ENCODE measurements around the gene CLIC1. TPM values are rescaled to one million over a fixed set of nuclear protein-coding genes. Genes with fewer than 3 reads are reported as not detected.

CLIC1 gene
- total and polyA plus RNA-seq, 12 donors: 109 to 426 (median 217) TPM

DNA sequence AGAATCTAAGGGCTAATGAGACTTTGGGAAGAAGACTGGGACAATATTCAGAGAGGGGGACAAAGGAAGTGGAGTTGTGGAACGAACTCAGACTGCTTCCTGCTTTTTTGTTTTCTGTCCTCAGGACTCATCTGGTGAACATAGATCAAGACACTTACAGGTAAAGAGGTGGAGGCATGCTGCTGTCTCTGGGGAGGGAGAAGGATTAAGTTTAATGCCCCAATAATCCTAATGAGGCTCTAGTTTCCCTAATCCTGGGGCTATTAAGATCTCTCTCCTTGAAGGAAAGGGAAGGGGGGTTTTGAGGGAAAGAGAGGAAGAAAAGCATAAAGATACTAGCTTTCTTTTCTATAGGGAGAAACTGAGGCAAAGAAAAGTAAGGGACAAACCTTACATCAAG, 8.1 kb upstream of the CLIC1 start:
- Histone ChIP-seq H3K4me3 (no peak overlapping the region), H3K36me3 (replicated peaks in 1 of 2) (no peaks in the 10 kb centered on the region), H3K9me3 (replicated peaks in 1 of 3) (no peaks in the 10 kb centered on the region), H3K4me1 (replicated peaks in 1 of 2) (peaks cover 6 to 12% of the 10 kb centered on the region in 2 donors), H3K27ac (no peak overlapping the region), H3K27me3 (no peaks in the 10 kb centered on the region)
- intact Hi-C loops (cut with DNase I): no loop called here
- no peak for TF ChIP-seq POLR2A (IDR thresholded peaks at IDR 0.05)
- TF ChIP-seq, protein P1, sequence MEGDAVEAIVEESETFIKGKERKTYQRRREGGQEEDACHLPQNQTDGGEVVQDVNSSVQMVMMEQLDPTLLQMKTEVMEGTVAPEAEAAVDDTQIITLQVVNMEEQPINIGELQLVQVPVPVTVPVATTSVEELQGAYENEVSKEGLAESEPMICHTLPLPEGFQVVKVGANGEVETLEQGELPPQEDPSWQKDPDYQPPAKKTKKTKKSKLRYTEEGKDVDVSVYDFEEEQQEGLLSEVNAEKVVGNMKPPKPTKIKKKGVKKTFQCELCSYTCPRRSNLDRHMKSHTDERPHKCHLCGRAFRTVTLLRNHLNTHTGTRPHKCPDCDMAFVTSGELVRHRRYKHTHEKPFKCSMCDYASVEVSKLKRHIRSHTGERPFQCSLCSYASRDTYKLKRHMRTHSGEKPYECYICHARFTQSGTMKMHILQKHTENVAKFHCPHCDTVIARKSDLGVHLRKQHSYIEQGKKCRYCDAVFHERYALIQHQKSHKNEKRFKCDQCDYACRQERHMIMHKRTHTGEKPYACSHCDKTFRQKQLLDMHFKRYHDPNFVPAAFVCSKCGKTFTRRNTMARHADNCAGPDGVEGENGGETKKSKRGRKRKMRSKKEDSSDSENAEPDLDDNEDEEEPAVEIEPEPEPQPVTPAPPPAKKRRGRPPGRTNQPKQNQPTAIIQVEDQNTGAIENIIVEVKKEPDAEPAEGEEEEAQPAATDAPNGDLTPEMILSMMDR (IDR thresholded peaks at IDR 0.05): no peak
- 53 to 92% (median 72%) methylated on average over 1 of the region's 1 CpG for WGBS, 4 donors
- DNase-seq: no peak

DNA sequence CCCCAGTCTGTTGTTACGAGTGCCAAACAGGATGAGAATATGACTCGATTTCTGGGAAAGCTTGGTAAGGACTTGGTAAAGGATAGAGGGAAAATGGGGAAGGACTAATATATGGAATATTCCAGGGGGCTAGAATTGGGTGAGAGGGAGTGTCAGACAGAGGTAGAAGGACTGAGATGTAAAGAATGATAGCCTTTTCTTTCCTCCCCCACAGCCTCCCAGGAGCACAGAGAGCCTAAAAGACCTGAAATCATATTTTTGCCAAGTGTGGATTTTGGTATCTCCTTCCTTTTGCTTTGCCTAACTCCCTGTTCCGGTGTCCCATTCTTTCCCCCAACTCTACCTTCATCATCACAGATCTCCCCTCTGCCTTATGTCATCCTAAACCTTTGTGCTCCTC, 6.6 kb upstream of the CLIC1 start:
- H3K36me3 ChIP-seq (replicated peaks in 1 of 2): no peaks in the 10 kb centered on the region
- TF ChIP-seq POLR2A (IDR thresholded peaks at IDR 0.05): no peak
- TF ChIP-seq, protein P1 (IDR thresholded peaks at IDR 0.05): no peak
- H3K27me3 ChIP-seq: no peaks in the 10 kb centered on the region
- intact Hi-C loops (cut with DNase I): no loop called here
- H3K9me3 ChIP-seq (replicated peaks in 1 of 3): no peaks in the 10 kb centered on the region
- DNase-seq: no peak
- peaks cover 10 to 24% of the 10 kb centered on the region in 2 donors for H3K4me1 ChIP-seq (replicated peaks in 1 of 2)
- no peak overlapping the region for H3K27ac ChIP-seq
- H3K4me3 ChIP-seq: no peak overlapping the region
- WGBS, 4 donors: 91 to 95% (median 94%) methylated on average over 3 of the region's 3 CpGs

DNA sequence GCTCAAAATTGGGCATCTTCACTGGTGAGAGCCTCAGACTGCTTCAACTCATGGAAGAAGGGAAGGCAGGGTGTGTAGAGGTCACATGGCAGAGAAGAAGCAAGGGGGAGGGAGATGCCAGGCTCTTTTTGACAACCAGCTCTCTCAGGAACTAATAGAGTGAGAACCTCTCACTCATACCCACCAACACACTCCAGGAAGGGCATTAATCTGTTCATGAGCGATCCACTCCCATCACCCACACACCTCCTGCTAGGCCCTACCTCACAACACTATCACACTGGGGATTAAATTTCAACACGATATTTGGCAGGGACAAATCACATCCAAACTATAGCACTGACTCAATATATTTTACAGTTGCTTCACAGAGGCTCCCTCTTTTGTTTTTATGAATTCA, 5.5 kb upstream of the CLIC1 start:
- 89 to 96% (median 91%) methylated on average over 2 of the region's 2 CpGs for WGBS, 4 donors
- H3K27ac ChIP-seq: no peak overlapping the region
- peaks cover 10 to 35% of the 10 kb centered on the region in 2 donors for H3K4me1 ChIP-seq (replicated peaks in 1 of 2)
- no peak for DNase-seq
- no peak for TF ChIP-seq POLR2A (IDR thresholded peaks at IDR 0.05)
- TF ChIP-seq, protein P1 (IDR thresholded peaks at IDR 0.05): no peak
- H3K4me3 ChIP-seq: no peak overlapping the region
- intact Hi-C loops (cut with DNase I): no loop called here
- H3K9me3 ChIP-seq (replicated peaks in 1 of 3): no peaks in the 10 kb centered on the region
- no peaks in the 10 kb centered on the region for H3K27me3 ChIP-seq
- no peaks in the 10 kb centered on the region for H3K36me3 ChIP-seq (replicated peaks in 1 of 2)

DNA sequence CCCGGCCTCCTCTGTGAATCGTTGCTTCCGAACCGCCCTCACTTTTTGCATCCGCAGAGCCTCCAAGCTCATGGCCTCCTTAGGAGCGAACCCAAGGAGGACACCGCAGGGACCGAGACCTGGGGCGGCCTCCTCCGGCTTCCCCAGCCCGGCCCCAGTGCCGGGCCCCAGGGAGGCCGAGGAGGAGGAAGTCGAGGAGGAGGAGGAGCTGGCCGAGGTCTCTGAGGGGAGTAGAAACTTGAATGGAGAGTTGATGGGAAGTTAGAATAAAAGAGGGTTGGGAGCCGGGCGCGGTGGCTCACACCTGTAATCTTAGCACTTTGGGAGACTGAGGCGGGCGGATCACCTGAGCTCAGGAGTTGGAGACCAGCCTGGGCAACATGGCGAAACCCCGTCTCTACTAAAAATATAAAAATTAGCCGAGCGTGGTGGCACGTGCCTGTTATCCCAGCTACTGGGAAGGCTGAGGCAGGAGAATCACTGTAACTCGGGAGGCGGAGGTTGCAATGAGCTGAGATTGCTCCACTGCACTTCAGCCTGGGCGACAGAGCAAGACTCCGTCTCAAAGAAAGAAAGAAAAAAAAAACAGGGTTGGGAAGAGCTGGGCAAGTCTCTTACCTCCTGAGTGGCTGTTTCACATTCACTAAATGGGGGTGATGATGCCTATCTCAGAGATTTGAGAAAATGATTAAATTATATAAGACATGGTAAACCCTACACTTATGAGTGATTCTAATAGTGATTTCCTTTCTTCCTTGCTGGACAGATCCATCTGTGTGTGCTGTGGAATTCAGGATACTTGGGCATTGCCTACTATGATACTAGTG, 4.3 kb upstream of the CLIC1 start:
- peak overlapping the region in 3 of 5 donors; percentile 30 to 65 (median 60) for H3K27ac ChIP-seq

More for the DNA sequence above, 4.3 kb upstream of the CLIC1 start:
- H3K4me3 ChIP-seq: peak overlapping the region in 3 of 4 donors; percentile 59 to 84 (median 63)
- no peaks in the 10 kb centered on the region for H3K27me3 ChIP-seq
- TF ChIP-seq, protein P1 (IDR thresholded peaks at IDR 0.05): no peak
- no peak for TF ChIP-seq POLR2A (IDR thresholded peaks at IDR 0.05)
- H3K9me3 ChIP-seq (replicated peaks in 1 of 3): no peaks in the 10 kb centered on the region
- no peak for DNase-seq
- intact Hi-C loops (cut with DNase I): no loop called here
- 21 to 36% (median 24%) methylated on average over 25 to 29 of the region's 29 CpGs for WGBS, 4 donors
- H3K36me3 ChIP-seq (replicated peaks in 1 of 2): no peaks in the 10 kb centered on the region
- H3K4me1 ChIP-seq (replicated peaks in 1 of 2): peaks cover 10 to 39% of the 10 kb centered on the region in 2 donors
